ENCODE data around the gene KPNA5. TPM values are rescaled to one million over a fixed set of nuclear protein-coding genes. Genes with fewer than 3 reads are reported as not detected.
"Not testable (repeated sequence)": the region's sequence is repeated elsewhere in the genome, so short reads cannot be mapped to it uniquely, and the experiment has no call there.

Gene KPNA5
- polyA plus RNA-seq, 1 experiment: 1.6 TPM

DNA sequence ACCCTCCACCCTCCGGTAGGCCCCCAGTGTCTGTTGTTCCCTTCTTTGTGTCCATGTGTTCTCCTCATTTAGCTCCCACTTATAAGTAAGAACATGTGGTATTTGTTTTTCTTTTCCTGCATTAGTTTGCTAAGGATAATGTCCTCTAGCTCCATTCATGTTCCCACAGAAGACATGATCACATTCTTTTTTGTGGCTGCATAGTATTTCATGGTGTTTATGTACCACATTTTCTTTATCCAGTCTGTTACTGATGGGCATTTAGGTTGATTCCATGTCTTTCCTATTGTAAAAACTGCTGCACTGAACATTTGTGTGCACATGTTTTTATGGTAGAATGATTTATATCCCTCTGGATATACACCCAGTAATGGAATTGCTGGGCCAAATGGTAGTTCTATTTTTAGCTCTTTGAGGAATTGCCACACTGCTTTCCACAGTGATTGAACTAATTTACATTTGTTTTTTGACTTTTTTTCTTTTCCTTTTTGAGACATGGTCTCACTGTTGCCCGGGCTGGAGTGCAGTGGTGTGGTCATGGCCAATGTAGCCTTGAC, 4.5 kb downstream of the KPNA5 start:
- no peak for DNase-seq (ENCODE audit: low read depth)
- TF ChIP-seq, protein P1, sequence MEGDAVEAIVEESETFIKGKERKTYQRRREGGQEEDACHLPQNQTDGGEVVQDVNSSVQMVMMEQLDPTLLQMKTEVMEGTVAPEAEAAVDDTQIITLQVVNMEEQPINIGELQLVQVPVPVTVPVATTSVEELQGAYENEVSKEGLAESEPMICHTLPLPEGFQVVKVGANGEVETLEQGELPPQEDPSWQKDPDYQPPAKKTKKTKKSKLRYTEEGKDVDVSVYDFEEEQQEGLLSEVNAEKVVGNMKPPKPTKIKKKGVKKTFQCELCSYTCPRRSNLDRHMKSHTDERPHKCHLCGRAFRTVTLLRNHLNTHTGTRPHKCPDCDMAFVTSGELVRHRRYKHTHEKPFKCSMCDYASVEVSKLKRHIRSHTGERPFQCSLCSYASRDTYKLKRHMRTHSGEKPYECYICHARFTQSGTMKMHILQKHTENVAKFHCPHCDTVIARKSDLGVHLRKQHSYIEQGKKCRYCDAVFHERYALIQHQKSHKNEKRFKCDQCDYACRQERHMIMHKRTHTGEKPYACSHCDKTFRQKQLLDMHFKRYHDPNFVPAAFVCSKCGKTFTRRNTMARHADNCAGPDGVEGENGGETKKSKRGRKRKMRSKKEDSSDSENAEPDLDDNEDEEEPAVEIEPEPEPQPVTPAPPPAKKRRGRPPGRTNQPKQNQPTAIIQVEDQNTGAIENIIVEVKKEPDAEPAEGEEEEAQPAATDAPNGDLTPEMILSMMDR (IDR thresholded peaks at IDR 0.05; ENCODE audit: insufficient read depth, low read depth, low read length): no peak
- Histone ChIP-seq H3K4me3 (ENCODE audit: low read depth, low read length) (no peak overlapping the region), H3K27me3 (ENCODE audit: control insufficient read depth, insufficient read depth, low read length) (no peaks in the 10 kb centered on the region), H3K36me3 (ENCODE audit: control insufficient read depth, insufficient read depth, low read length) (no peaks in the 10 kb centered on the region)
- CTCF ChIA-PET: no interaction called here
- POLR2A ChIA-PET: no interaction called here

DNA sequence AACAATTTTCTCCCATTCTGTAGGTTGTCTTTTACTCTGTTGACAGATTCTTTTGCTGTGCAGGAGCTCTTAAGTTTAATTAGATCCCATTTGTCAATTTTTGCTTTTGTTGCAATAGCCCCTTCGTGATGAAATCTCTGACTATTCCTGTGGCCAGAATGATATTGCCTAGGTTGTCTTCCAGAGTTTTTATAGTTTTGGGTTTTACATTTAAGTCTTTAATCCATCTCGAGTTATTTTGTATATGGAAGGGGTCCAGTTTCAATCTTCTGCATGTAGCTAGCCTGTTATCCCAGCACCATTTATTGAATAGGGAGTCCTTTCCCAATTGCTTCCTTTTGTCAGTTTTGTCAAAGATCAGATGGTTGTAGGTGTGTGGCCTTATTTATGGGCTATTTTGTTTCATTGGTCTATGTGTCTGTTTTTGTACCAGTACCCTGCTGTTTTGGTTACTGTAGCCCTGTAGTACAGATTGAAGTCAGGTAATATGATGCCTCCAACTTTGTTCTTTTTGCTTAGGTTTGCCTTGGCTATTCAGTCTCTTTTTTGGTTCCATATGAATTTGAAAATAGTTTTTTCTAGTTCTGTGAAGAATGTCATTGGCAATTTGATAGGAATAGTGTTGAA, 5.6 kb downstream of the KPNA5 start:
- CTCF ChIA-PET; H3K36me3 ChIP-seq (ENCODE audit: control insufficient read depth, insufficient read depth, low read length); POLR2A ChIA-PET: not testable (repeated sequence)

DNA sequence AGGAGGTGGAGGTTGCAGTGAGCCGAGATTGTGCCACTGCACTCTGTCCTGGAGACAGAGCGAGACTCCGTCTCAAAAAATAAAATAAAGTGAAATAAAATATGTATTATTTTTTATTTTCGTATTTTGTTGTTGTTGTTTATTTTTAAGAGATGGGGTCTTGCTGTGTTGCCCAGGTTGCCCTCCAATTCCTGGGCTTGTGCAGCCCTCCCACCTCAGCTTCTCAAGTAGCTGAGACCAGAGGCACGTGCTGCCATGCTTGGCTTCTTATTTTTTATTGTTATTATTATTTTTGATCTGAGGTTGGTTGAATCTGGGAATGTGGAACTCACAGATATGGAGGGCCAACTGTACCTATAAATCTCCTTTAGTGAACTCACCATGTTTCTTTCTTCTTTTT, 10.1 kb downstream of the KPNA5 start:
- DNase-seq (ENCODE audit: low read depth): no peak
- TF ChIP-seq, protein P1 (IDR thresholded peaks at IDR 0.05; ENCODE audit: insufficient read depth, low read depth, low read length): no peak
- Histone ChIP-seq H3K36me3 (ENCODE audit: control insufficient read depth, insufficient read depth, low read length) (no peaks in the 10 kb centered on the region), H3K27me3 (ENCODE audit: control insufficient read depth, insufficient read depth, low read length) (no peaks in the 10 kb centered on the region), H3K4me3 (ENCODE audit: low read depth, low read length) (no peak overlapping the region)
- POLR2A ChIA-PET: no interaction called here
- CTCF ChIA-PET: no interaction called here

More for the DNA sequence above, 5.6 kb downstream of the KPNA5 start:
- DNase-seq (ENCODE audit: low read depth); H3K27me3 ChIP-seq (ENCODE audit: control insufficient read depth, insufficient read depth, low read length); H3K4me3 ChIP-seq (ENCODE audit: low read depth, low read length): not testable (repeated sequence)

DNA sequence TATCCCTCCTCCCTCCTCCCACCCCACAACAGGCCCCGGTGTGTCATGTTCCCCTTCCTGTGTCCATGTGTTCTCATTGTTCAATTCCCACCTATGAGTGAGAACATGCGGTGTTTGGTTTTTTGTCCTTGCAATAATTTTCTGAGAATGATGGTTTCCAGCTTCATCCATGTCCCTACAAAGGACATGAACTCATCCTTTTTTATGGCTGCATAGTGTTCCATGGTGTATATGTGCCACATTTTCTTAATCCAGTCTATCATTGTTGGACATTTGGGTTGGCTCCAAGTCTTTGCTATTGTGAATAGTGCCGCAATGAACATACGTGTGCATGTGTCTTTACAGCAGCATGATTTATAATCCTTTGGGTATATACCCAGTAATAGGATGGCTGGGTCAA, 11.9 kb downstream of the KPNA5 start:
- not testable (repeated sequence) for DNase-seq (ENCODE audit: low read depth)

DNA sequence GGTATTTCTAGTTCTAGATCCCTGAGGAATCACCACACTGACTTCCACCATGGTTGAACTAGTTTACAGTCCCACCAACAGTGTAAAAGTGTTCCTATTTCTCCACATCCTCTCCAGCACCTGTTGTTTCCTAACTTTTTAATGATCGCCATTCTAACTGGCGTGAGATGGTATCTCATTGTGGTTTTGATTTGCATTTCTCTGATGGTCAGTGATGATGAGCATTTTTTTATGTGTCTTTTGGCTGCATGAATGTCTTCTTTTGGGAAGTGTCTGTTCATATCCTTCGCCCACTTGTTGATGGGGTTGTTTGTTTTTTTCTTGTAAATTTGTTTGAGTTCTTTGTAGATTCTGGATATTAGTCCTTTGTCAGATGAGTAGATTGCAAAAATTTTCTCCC, 12.3 kb downstream of the KPNA5 start:
- DNase-seq (ENCODE audit: low read depth); H3K4me3 ChIP-seq (ENCODE audit: low read depth, low read length); CTCF ChIA-PET; POLR2A ChIA-PET; H3K27me3 ChIP-seq (ENCODE audit: control insufficient read depth, insufficient read depth, low read length); H3K36me3 ChIP-seq (ENCODE audit: control insufficient read depth, insufficient read depth, low read length): not testable (repeated sequence)

More for the DNA sequence above, 11.9 kb downstream of the KPNA5 start:
- CTCF ChIA-PET; H3K27me3 ChIP-seq (ENCODE audit: control insufficient read depth, insufficient read depth, low read length); H3K4me3 ChIP-seq (ENCODE audit: low read depth, low read length); POLR2A ChIA-PET; H3K36me3 ChIP-seq (ENCODE audit: control insufficient read depth, insufficient read depth, low read length): not testable (repeated sequence)

DNA sequence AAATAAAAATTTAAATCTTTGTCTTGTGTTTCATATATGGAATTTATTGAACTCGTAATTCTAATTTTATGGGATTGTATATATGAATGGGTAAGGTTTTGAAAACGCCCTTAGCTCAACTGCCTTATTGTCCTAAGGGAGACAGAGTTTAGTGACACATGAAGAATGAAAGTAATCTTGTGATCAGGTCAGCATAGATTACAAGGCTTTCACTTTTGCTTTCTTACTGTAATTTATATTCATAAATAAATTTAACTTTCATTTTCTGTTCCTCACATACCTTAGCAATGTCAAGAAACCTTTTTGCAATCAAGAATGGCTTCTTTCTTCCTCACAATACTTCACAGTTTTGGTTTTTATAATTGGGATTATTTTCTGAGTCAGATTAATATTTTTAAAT, 14.4 kb downstream of the KPNA5 start:
- no peak for DNase-seq (ENCODE audit: low read depth)
- peaks cover 1% of the 10 kb centered on the region; the same call in 1 of the 2 replicates for H3K36me3 ChIP-seq (ENCODE audit: control insufficient read depth, insufficient read depth, low read length)
- POLR2A ChIA-PET: no interaction called here
- TF ChIP-seq, protein P1 (IDR thresholded peaks at IDR 0.05; ENCODE audit: insufficient read depth, low read depth, low read length): no peak
- no peak overlapping the region for H3K4me3 ChIP-seq (ENCODE audit: low read depth, low read length)
- no peaks in the 10 kb centered on the region for H3K27me3 ChIP-seq (ENCODE audit: control insufficient read depth, insufficient read depth, low read length)
- CTCF ChIA-PET: no interaction called here

DNA sequence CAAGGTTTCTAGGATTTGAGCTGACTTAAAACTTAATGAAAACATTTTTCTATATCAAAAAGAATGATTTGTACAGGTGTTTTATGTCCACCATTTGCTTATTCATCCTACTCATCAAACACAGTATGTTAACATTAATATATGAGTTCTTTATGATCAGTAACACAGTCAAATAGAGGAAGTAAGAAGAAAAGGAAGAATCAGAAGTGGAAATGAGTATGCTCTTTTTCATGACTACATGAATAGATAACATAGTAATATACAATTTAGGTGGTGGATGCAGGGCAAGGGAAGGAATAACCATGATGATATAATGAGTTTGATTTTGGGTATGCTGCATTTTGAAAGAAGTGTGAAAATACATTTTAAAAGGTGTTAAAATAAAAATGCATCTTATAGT, 16.5 kb downstream of the KPNA5 start:
- no peak overlapping the region for H3K4me3 ChIP-seq (ENCODE audit: low read depth, low read length)
- no peaks in the 10 kb centered on the region for H3K27me3 ChIP-seq (ENCODE audit: control insufficient read depth, insufficient read depth, low read length)
- TF ChIP-seq, protein P1 (IDR thresholded peaks at IDR 0.05; ENCODE audit: insufficient read depth, low read depth, low read length): no peak
- CTCF ChIA-PET: no interaction called here
- H3K36me3 ChIP-seq (ENCODE audit: control insufficient read depth, insufficient read depth, low read length): peaks cover 1% of the 10 kb centered on the region; the same call in 1 of the 2 replicates
- POLR2A ChIA-PET: no interaction called here
- no peak for DNase-seq (ENCODE audit: low read depth)

DNA sequence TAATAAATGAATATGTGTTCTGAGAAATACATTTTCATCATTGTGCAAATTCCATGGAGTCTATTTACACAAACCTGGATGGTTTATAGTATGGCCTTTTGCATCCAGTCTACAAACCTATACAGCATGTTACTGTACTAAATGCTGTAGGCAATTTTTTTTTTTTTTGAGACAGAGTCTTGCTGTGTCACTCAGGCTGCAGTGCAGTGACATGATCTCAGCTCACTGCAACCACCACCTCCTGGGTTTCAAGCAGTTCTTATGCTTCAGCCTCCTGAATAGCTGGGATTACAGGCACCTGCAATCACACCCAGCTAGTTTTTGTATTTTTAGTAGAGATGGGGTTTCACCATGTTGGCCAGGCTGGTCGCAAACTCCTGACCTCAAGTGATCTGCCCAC, 22.9 kb downstream of the KPNA5 start:
- POLR2A ChIA-PET: not testable (repeated sequence)

More for the DNA sequence above, 22.9 kb downstream of the KPNA5 start:
- DNase-seq (ENCODE audit: low read depth); CTCF ChIA-PET; H3K27me3 ChIP-seq (ENCODE audit: control insufficient read depth, insufficient read depth, low read length); H3K36me3 ChIP-seq (ENCODE audit: control insufficient read depth, insufficient read depth, low read length); H3K4me3 ChIP-seq (ENCODE audit: low read depth, low read length): not testable (repeated sequence)
